ENCODE results near the gene NEURL3. TPM values are rescaled to one million over a fixed set of nuclear protein-coding genes. Genes with fewer than 3 reads are reported as not detected.

The NEURL3 gene
- total and polyA plus RNA-seq, 3 donors from 2014 or later: 0.78 to 1.7 (median 1.3) TPM

- no peak for DNase-seq
- H3K4me3 ChIP-seq: no peak overlapping the region
These were observed 20.0 kb upstream of the NEURL3 start for GRCh38 chr2:96525211-96525507.

GRCh38 chr2:96524482-96525210 is 19.5 kb upstream of the NEURL3 start:
- no peaks in the 10 kb centered on the region for H3K27me3 ChIP-seq
- no peak overlapping the region for H3K27ac ChIP-seq
- no peaks in the 10 kb centered on the region for H3K36me3 ChIP-seq (ENCODE audit: low read depth, missing control alignments)
- peaks cover 11% of the 10 kb centered on the region for H3K4me1 ChIP-seq
- 78 to 82% methylated on average over 12 to 15 of the region's 15 CpGs for WGBS, 2 donors
- TF ChIP-seq POLR2A (IDR thresholded peaks at IDR 0.05) (no peak), CTCF (IDR thresholded peaks at IDR 0.05) (no peak)
- no peaks in the 10 kb centered on the region for H3K9me3 ChIP-seq
- intact Hi-C loops (cut with DNase I; ENCODE audit: low total_unique reads): no loop called here
- no peak overlapping the region for H3K4me3 ChIP-seq
- DNase-seq: no peak

More at GRCh38 chr2:96525211-96525507, 20.0 kb upstream of the NEURL3 start:
- Histone ChIP-seq H3K27me3 (no peaks in the 10 kb centered on the region), H3K9me3 (no peaks in the 10 kb centered on the region), H3K27ac (no peak overlapping the region), H3K4me1 (peaks cover 11% of the 10 kb centered on the region), H3K36me3 (ENCODE audit: low read depth, missing control alignments) (no peaks in the 10 kb centered on the region)
- intact Hi-C loops (cut with DNase I; ENCODE audit: low total_unique reads): no loop called here
- TF ChIP-seq CTCF (IDR thresholded peaks at IDR 0.05) (no peak), POLR2A (IDR thresholded peaks at IDR 0.05) (no peak)
- WGBS, 2 donors: 86 to 89% methylated on average over 4 of the region's 4 CpGs

GRCh38 chr2:96523659-96524481 is 18.7 kb upstream of the NEURL3 start:
- Histone ChIP-seq H3K27ac (no peak overlapping the region), H3K27me3 (no peaks in the 10 kb centered on the region), H3K36me3 (ENCODE audit: low read depth, missing control alignments) (no peaks in the 10 kb centered on the region), H3K4me1 (peaks cover 10% of the 10 kb centered on the region), H3K9me3 (no peaks in the 10 kb centered on the region), H3K4me3 (no peak overlapping the region)
- intact Hi-C loops (cut with DNase I; ENCODE audit: low total_unique reads): no loop called here
- no peak for TF ChIP-seq CTCF (IDR thresholded peaks at IDR 0.05)
- no peak for TF ChIP-seq POLR2A (IDR thresholded peaks at IDR 0.05)
- 36 to 40% methylated on average over 10 to 11 of the region's 11 CpGs for WGBS, 2 donors
- DNase-seq: no peak

GRCh38 chr2:96522304-96523203 is 17.4 kb upstream of the NEURL3 start:
- H3K27ac ChIP-seq: no peak overlapping the region
- no peak overlapping the region for H3K4me3 ChIP-seq
- no peaks in the 10 kb centered on the region for H3K4me1 ChIP-seq
- 79 to 85% methylated on average over 8 to 9 of the region's 9 CpGs for WGBS, 2 donors
- no peaks in the 10 kb centered on the region for H3K36me3 ChIP-seq (ENCODE audit: low read depth, missing control alignments)
- TF ChIP-seq POLR2A (IDR thresholded peaks at IDR 0.05): no peak
- TF ChIP-seq CTCF (IDR thresholded peaks at IDR 0.05): no peak
- H3K27me3 ChIP-seq: no peaks in the 10 kb centered on the region
- DNase-seq: no peak
- no peaks in the 10 kb centered on the region for H3K9me3 ChIP-seq
- intact Hi-C loops (cut with DNase I; ENCODE audit: low total_unique reads): no loop called here

Measured in testis (tissue), 3 donors.